Neural cell (in vitro differentiated cells): ENCODE data around the gene ANKRD44.

ENCODE experiments used
- CTCF ChIP-seq: fragments of 450-650 bp; IDR thresholded peaks from 2 replicates; pipeline ENCODE4 v1.5.1; 2014; ENCODE audit warnings: antibody characterized with exemption, mild to moderate bottlenecking, moderate library complexity; ENCODE audit not compliant: poor library complexity, severe bottlenecking
- MXI1 ChIP-seq: fragments of 450-650 bp; conservative IDR thresholded peaks from 2 replicates; pipeline ENCODE4 v1.6.1; 2014; ENCODE audit warnings: antibody characterized with exemption, mild to moderate bottlenecking; ENCODE audit not compliant: poor library complexity, severe bottlenecking
- POLR2AphosphoS5 ChIP-seq: IDR thresholded peaks from 2 replicates; pipeline ENCODE4 v1.6.1; 2012
- RAD21 ChIP-seq: fragments of 450-650 bp; conservative IDR thresholded peaks from 2 replicates; pipeline ENCODE4 v1.6.1; 2014; ENCODE audit warnings: antibody characterized with exemption, mild to moderate bottlenecking, moderate library complexity
- TAF1 ChIP-seq: IDR thresholded peaks from 2 replicates; pipeline ENCODE4 v1.6.1; 2012; ENCODE audit warnings: low read depth

DNA sequence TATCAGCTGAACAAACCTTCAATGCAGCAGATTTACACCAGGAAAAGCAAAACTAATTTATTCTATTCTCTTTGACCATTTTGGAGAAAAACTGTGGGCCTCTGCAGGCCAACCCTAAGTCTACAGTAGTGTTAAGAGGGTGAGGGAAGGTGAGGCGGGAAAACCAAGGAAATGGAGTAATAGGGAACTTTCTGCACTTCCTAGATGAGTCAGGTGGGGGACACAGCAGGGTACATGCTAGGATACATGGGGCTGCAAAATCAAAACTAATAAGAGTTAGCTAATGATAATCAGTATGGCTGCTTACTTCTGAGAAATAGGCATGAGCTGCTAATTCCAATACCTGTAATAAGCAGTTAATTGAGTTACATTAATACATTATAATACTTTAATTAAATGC lies 318.1 kb downstream of the ANKRD44 start:
- TF ChIP-seq CTCF (no peak), POLR2AphosphoS5 (no peak), RAD21 (no peak), MXI1 (no peak), TAF1 (no peak)
